GM12875 (cell line): ENCODE measurements around the gene ZNRF2.

ENCODE experiments used
- H3K4me3 ChIP-seq: one replicate; pipeline ENCODE4 v1.5.1; 2011; ENCODE audit warnings: low read depth, low read length, control low read depth
- CTCF ChIP-seq: IDR thresholded peaks from 2 replicates; pipeline ENCODE4 v1.5.1; 2011; ENCODE audit warnings: low read depth, mild to moderate bottlenecking, control low read depth, inconsistent platforms, low read length, moderate library complexity, borderline replicate concordance; ENCODE audit not compliant: insufficient read depth

The ZNRF2 gene

GRCh38 chr7:30347226-30348082 lies 63.1 kb downstream of the ZNRF2 start:
- no peak for TF ChIP-seq CTCF
- no peak overlapping the region for H3K4me3 ChIP-seq

- H3K4me3 ChIP-seq = no peak overlapping the region
- no peak for TF ChIP-seq CTCF
These were observed 63.7 kb downstream of the ZNRF2 start for GRCh38 chr7:30348083-30348560.

- no peak overlapping the region for H3K4me3 ChIP-seq
- no peak for TF ChIP-seq CTCF
These were observed 64.8 kb downstream of the ZNRF2 start for GRCh38 chr7:30349170-30349569.

GRCh38 chr7:30349816-30350215 lies 65.4 kb downstream of the ZNRF2 start:
- TF ChIP-seq CTCF = no peak
- H3K4me3 ChIP-seq = no peak overlapping the region

- no peak for TF ChIP-seq CTCF
- H3K4me3 ChIP-seq = no peak overlapping the region
These were observed 66.9 kb downstream of the ZNRF2 start for GRCh38 chr7:30351286-30351685.

- H3K4me3 ChIP-seq = no peak overlapping the region
- TF ChIP-seq CTCF = no peak
These were observed 67.3 kb downstream of the ZNRF2 start for GRCh38 chr7:30351724-30352123.

- H3K4me3 ChIP-seq = no peak overlapping the region
- TF ChIP-seq CTCF = no peak
These were observed 67.8 kb downstream of the ZNRF2 start for GRCh38 chr7:30352169-30352568.
